PC-3 (cell line): ENCODE data around the gene SLC35F3. TPM values are rescaled to one million over a fixed set of nuclear protein-coding genes. Genes with fewer than 3 reads are reported as not detected.

Experiments
- ATAC-seq: fragments of 200-7000 bp; cut with Tn5 transposase; 2 replicates; pipeline ENCODE4 v1.9.1; 2020; ENCODE audit warnings: mild to moderate bottlenecking, moderate library complexity
- BruUV-seq: library from RNA; stranded (reverse); fragments of 400-500 nt; replicated peaks from 2 replicates; lab custom pipeline; 2021; lab: Mats Ljungman, UMichigan
- CTCF ChIA-PET: fragments of 300-600 bp; sonication (Branson Sonifier 250); formaldehyde crosslinking; loops from one replicate; lab custom pipeline; 2022; ENCODE audit warnings: antibody characterized with exemption; lab: Charles Lee
- POLR2A ChIA-PET: fragments of 300-600 bp; sonication (Branson Sonifier 250); formaldehyde crosslinking; loops from one replicate; lab custom pipeline; 2022; ENCODE audit warnings: antibody characterized with exemption; ENCODE audit not compliant: unreplicated experiment; lab: Charles Lee
- DNase-seq: peaks from one replicate; pipeline ENCODE4 v3.0.0-alpha.2; 2015
- H2AFZ ChIP-seq: fragments of 300-600 bp; sonication (generic); 2 replicates; pipeline ENCODE4 v1.6.0; 2016; ENCODE audit warnings: antibody characterized with exemption, low read length
- H3F3A ChIP-seq: fragments of 300-600 bp; sonication (generic); one replicate; pipeline ENCODE4 v1.6.0; 2017; ENCODE audit warnings: antibody characterized with exemption, low read length, control low read depth, mild to moderate bottlenecking; ENCODE audit not compliant: unreplicated experiment
- H3K27ac ChIP-seq: fragments of 300-600 bp; sonication (generic); 2 replicates; pipeline ENCODE4 v1.5.1; 2016; ENCODE audit warnings: mild to moderate bottlenecking, low read length
- H3K27me3 ChIP-seq: fragments of 300-600 bp; sonication (generic); 2 replicates; pipeline ENCODE4 v1.6.1; 2016; ENCODE audit warnings: low read length, mixed read lengths
- H3K36me3 ChIP-seq: fragments of 300-600 bp; sonication (generic); 2 replicates; pipeline ENCODE4 v1.6.1; 2016; ENCODE audit warnings: low read depth, mixed run types, low read length, mixed read lengths
- H3K4me1 ChIP-seq: fragments of 300-600 bp; sonication (generic); 2 replicates; pipeline ENCODE4 v1.5.1; 2016; ENCODE audit warnings: low read length; ENCODE audit not compliant: insufficient read depth
- H3K4me2 ChIP-seq: fragments of 300-600 bp; sonication (generic); 2 replicates; pipeline ENCODE4 v1.6.0; 2016; ENCODE audit warnings: low read length
- H3K4me3 ChIP-seq: fragments of 300-600 bp; sonication (generic); 2 replicates; pipeline ENCODE4 v1.5.1; 2016; ENCODE audit warnings: mild to moderate bottlenecking, low read length, mixed read lengths
- H3K79me2 ChIP-seq: fragments of 300-600 bp; sonication (generic); 2 replicates; pipeline ENCODE4 v1.6.1; 2017; ENCODE audit warnings: low read length, mixed read lengths
- H3K9ac ChIP-seq: fragments of 300-600 bp; sonication (generic); 2 replicates; pipeline ENCODE4 v1.6.0; 2016; ENCODE audit warnings: mild to moderate bottlenecking, low read length
- H3K9me2 ChIP-seq: fragments of 300-600 bp; sonication (generic); replicated peaks from 2 replicates; pipeline ENCODE4 v1.6.1; 2016; ENCODE audit warnings: mixed run types, low read length, mixed read lengths
- H3K9me3 ChIP-seq: fragments of 300-600 bp; sonication (generic); 2 replicates; pipeline ENCODE4 v1.6.1; 2016; ENCODE audit warnings: low read length, mixed read lengths
- H4K20me1 ChIP-seq: fragments of 300-600 bp; sonication (generic); 2 replicates; pipeline ENCODE4 v1.6.1; 2016; ENCODE audit warnings: low read length, mixed read lengths
- CTCF ChIP-seq: fragments of 300-600 bp; sonication (generic); conservative IDR thresholded peaks from 2 replicates; pipeline ENCODE4 v1.5.1; 2017; ENCODE audit warnings: antibody characterized with exemption, low read depth, mild to moderate bottlenecking, low read length
- EZH2 ChIP-seq: fragments of 300-600 bp; sonication (generic); IDR thresholded peaks from one replicate; pipeline ENCODE4 v1.6.1; 2017; ENCODE audit warnings: antibody characterized with exemption, mild to moderate bottlenecking, low read length; ENCODE audit not compliant: unreplicated experiment
- EZH2phosphoT487 ChIP-seq: fragments of 300-600 bp; sonication (generic); IDR thresholded peaks from 2 replicates; pipeline ENCODE4 v1.6.1; 2018; ENCODE audit warnings: mild to moderate bottlenecking, antibody characterized with exemption, low read length, borderline replicate concordance
- intact Hi-C: fragments of 100-400 bp; cut with micrococcal nuclease; formaldehyde crosslinking; loops from 2 replicates; pipeline ENCODE4 v1.9.0; 2023
- total RNA-seq: library from RNA; depleted of rRNA; stranded (reverse); fragments of >200 nt; gene quantifications from 2 replicates; pipeline ENCODE4 v1.2.3, GENCODE V29; 2014

The SLC35F3 gene
- total RNA-seq, 1 experiment from 2014 or later, result 17.7 TPM

- 0 out of 2 replicates have a peak, but pooled peaks cover 8% of the 10 kb centered on the region for H4K20me1 ChIP-seq
- ChIA-PET CTCF (interaction anchor here (2.3 kb wide), 1 partner anchor 96 kb away, joined by 12 read pairs; no protein-coding TSS in a partner anchor), POLR2A (no interaction called here)
- H3K27ac ChIP-seq, result no peak overlapping the region
- no peak overlapping the region; the same call in 1 of the 2 replicates for H3K9ac ChIP-seq
- BruUV-seq, result no TSS peak
- peak overlapping the region; percentile 75 for H2AFZ ChIP-seq
- no peaks in the 10 kb centered on the region for H3K36me3 ChIP-seq
- peaks cover 13% of the 10 kb centered on the region for H3K4me1 ChIP-seq
- peak overlapping the region; percentile 82 for H3K4me2 ChIP-seq
- ATAC-seq (peak; percentile 75), DNase-seq (peak; percentile 54)
- H3K27me3 ChIP-seq, result no peaks in the 10 kb centered on the region
- TF ChIP-seq EZH2 (no peak), EZH2phosphoT487 (no peak), CTCF (no peak)
- H3K79me2 ChIP-seq, result no peaks in the 10 kb centered on the region
- no peaks in the 10 kb centered on the region for H3K9me3 ChIP-seq
- H3F3A ChIP-seq, result no peaks in the 10 kb centered on the region
- intact Hi-C loops, result no loop called here
- H3K4me3 ChIP-seq, result peak overlapping the region; percentile 60
- H3K9me2 ChIP-seq, result no peaks in the 10 kb centered on the region
Observed at GRCh38 chr1:234214129-234214910, 309.8 kb downstream of the SLC35F3 start.

GRCh38 chr1:234214911-234215892 is 310.7 kb downstream of the SLC35F3 start:
- Histone ChIP-seq H3F3A (no peaks in the 10 kb centered on the region), H3K4me1 (peaks cover 13% of the 10 kb centered on the region), H3K9me2 (no peaks in the 10 kb centered on the region), H3K9me3 (no peaks in the 10 kb centered on the region), H3K36me3 (no peaks in the 10 kb centered on the region), H3K27ac (no peak overlapping the region), H4K20me1 (0 out of 2 replicates have a peak, but pooled peaks cover 8% of the 10 kb centered on the region), H2AFZ (no peak overlapping the region), H3K27me3 (no peaks in the 10 kb centered on the region), H3K4me2 (peak overlapping the region; percentile 82), H3K9ac (no peak overlapping the region), H3K79me2 (no peaks in the 10 kb centered on the region), H3K4me3 (peak overlapping the region; percentile 60; the same call in 1 of the 2 replicates)
- no peak for DNase-seq
- POLR2A ChIA-PET, result no interaction called here
- CTCF ChIA-PET, result no interaction called here
- no peak for ATAC-seq
- no peak for TF ChIP-seq CTCF
- no peak for TF ChIP-seq EZH2
- no peak for TF ChIP-seq EZH2phosphoT487
- intact Hi-C loops, result loop anchor here (5.0 kb wide), 1 partner anchor 63 kb away; no protein-coding TSS in a partner anchor
- no TSS peak for BruUV-seq
